ENCODE measurements around the gene ASNSD1.

ASNSD1 gene

GRCh38 chr2:189618197-189618596 is 43.1 kb upstream of the ASNSD1 start:
- no peak for TF ChIP-seq CTCF (conservative IDR thresholded peaks at IDR 0.05; ENCODE audit: low read depth, low read length)
- peaks cover 27% of the 10 kb centered on the region for H3K4me1 ChIP-seq (ENCODE audit: low read depth, poor library complexity, severe bottlenecking)
- no peak overlapping the region for H3K9ac ChIP-seq
- no peak overlapping the region for H2AFZ ChIP-seq (ENCODE audit: low read depth)
- H3K4me3 ChIP-seq (IDR thresholded peaks at IDR 0.05; ENCODE audit: insufficient read depth, low read depth, low read length): no peak overlapping the region
- no peaks in the 10 kb centered on the region for H3K79me2 ChIP-seq (ENCODE audit: insufficient read depth, low read depth)
- no peak overlapping the region for H3K4me2 ChIP-seq
- H3K36me3 ChIP-seq (ENCODE audit: insufficient read depth): no peaks in the 10 kb centered on the region
- no peaks in the 10 kb centered on the region for H3K27me3 ChIP-seq (ENCODE audit: insufficient read depth, low read depth)
- H4K20me1 ChIP-seq (ENCODE audit: insufficient read depth): no peaks in the 10 kb centered on the region
- no peak overlapping the region for H3K27ac ChIP-seq

- no peak for TF ChIP-seq CTCF (conservative IDR thresholded peaks at IDR 0.05; ENCODE audit: low read depth, low read length)
- H3K4me3 ChIP-seq (IDR thresholded peaks at IDR 0.05; ENCODE audit: insufficient read depth, low read depth, low read length): no peak overlapping the region
- no peak overlapping the region for H3K4me2 ChIP-seq
- no peak overlapping the region for H2AFZ ChIP-seq (ENCODE audit: low read depth)
- H3K79me2 ChIP-seq (ENCODE audit: insufficient read depth, low read depth): no peaks in the 10 kb centered on the region
- no peak overlapping the region for H3K9ac ChIP-seq
- H4K20me1 ChIP-seq (ENCODE audit: insufficient read depth): no peaks in the 10 kb centered on the region
- no peak overlapping the region for H3K27ac ChIP-seq
- H3K4me1 ChIP-seq (ENCODE audit: low read depth, poor library complexity, severe bottlenecking): peaks cover 32% of the 10 kb centered on the region
- H3K27me3 ChIP-seq (ENCODE audit: insufficient read depth, low read depth): no peaks in the 10 kb centered on the region
- H3K36me3 ChIP-seq (ENCODE audit: insufficient read depth): no peaks in the 10 kb centered on the region
These were observed 39.5 kb upstream of the ASNSD1 start for GRCh38 chr2:189621781-189622180.

GRCh38 chr2:189623049-189623448 is 38.2 kb upstream of the ASNSD1 start:
- no peak overlapping the region for H3K27ac ChIP-seq

GRCh38 chr2:189624648-189625355 is 36.5 kb upstream of the ASNSD1 start:
- Histone ChIP-seq H3K36me3 (ENCODE audit: insufficient read depth) (no peaks in the 10 kb centered on the region), H3K4me2 (no peak overlapping the region), H3K4me3 (IDR thresholded peaks at IDR 0.05; ENCODE audit: insufficient read depth, low read depth, low read length) (no peak overlapping the region), H2AFZ (ENCODE audit: low read depth) (no peak overlapping the region), H4K20me1 (ENCODE audit: insufficient read depth) (no peaks in the 10 kb centered on the region), H3K27me3 (ENCODE audit: insufficient read depth, low read depth) (no peaks in the 10 kb centered on the region), H3K4me1 (ENCODE audit: low read depth, poor library complexity, severe bottlenecking) (peaks cover 32% of the 10 kb centered on the region), H3K79me2 (ENCODE audit: insufficient read depth, low read depth) (no peaks in the 10 kb centered on the region), H3K9ac (no peak overlapping the region), H3K27ac (no peak overlapping the region)
- no peak for TF ChIP-seq CTCF (conservative IDR thresholded peaks at IDR 0.05; ENCODE audit: low read depth, low read length)

More at GRCh38 chr2:189623049-189623448, 38.2 kb upstream of the ASNSD1 start:
- no peak overlapping the region for H3K9ac ChIP-seq
- no peak overlapping the region for H3K4me3 ChIP-seq (IDR thresholded peaks at IDR 0.05; ENCODE audit: insufficient read depth, low read depth, low read length)
- no peaks in the 10 kb centered on the region for H3K79me2 ChIP-seq (ENCODE audit: insufficient read depth, low read depth)
- H3K4me2 ChIP-seq: peak overlapping the region; percentile 10; the same call in 1 of the 2 replicates
- H4K20me1 ChIP-seq (ENCODE audit: insufficient read depth): no peaks in the 10 kb centered on the region
- TF ChIP-seq CTCF (conservative IDR thresholded peaks at IDR 0.05; ENCODE audit: low read depth, low read length): no peak
- H3K4me1 ChIP-seq (ENCODE audit: low read depth, poor library complexity, severe bottlenecking): peaks cover 32% of the 10 kb centered on the region
- H3K36me3 ChIP-seq (ENCODE audit: insufficient read depth): no peaks in the 10 kb centered on the region
- H3K27me3 ChIP-seq (ENCODE audit: insufficient read depth, low read depth): no peaks in the 10 kb centered on the region
- H2AFZ ChIP-seq (ENCODE audit: low read depth): no peak overlapping the region

Data from KMS-11 (cell line).